DMS 273 treated with DMSO at 0.1 percent for 48 hours (cell line): ENCODE results near the gene STPG4.
A peak's percentile ranks its signal among the peaks of the same experiment; 100 is the strongest.

Source experiments
- DNase-seq: peaks from one replicate; lab custom pipeline; 2025; lab: John Stamatoyannopoulos, UW

Gene STPG4

DNA sequence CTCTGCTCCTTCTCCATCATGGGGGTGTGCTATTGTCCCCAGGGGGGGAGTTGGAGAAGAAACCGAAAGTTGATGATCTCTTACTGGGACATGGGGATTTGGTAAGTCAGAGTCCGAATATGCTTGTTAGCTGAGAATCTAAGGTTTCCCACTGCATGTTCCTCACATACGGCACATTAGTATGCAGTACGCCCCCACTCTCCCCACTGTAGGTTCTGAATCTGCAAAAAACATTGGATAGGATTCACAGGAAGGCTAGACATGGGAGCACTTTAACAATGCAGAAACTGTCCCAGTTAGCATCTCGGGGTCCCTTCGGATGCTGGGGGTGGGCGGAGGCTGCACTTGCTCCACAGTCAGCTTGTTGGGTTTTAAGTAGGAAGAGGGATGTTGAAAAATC is 102.3 kb downstream of the STPG4 start:
- no peak for DNase-seq

DNA sequence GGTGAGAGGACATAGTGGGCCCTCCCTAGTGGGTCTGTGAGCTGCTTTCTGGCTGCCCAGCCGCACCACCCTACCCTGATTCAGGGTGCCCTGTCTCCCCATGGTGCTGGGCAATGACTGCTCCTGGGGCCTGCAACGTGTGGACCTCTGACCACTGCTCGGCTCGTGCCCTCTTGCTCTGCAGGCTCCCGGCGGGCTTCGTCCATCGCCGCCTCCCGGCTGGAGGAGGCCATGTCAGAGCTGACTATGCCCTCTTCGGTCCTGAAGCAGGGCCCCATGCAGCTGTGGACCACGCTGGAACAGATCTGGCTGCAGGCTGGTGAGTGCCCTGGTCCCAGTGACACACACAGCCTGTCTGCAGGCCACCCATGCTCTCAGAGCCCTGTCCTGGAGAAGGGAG is 103.5 kb downstream of the STPG4 start:
- DNase-seq: no peak

DNA sequence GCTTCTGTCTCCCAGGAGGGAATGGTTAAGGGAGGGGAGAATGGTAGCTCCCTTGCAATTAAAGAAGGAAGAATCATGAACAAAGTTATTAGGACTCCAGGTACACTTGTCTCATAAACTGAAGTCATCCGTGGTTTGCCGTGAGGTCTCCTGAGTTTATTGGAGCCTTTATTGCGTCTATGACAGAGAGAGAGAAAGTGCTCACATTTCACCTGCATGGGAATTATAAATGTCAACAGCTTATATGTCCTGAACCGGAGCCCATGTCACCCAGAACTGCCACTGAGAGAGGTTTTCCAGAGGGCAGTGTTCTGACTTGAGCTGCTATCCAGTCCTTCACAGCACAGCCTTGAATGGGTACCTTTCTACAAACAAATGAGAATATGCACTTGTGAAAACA is 104.3 kb downstream of the STPG4 start:
- DNase-seq: no peak

DNA sequence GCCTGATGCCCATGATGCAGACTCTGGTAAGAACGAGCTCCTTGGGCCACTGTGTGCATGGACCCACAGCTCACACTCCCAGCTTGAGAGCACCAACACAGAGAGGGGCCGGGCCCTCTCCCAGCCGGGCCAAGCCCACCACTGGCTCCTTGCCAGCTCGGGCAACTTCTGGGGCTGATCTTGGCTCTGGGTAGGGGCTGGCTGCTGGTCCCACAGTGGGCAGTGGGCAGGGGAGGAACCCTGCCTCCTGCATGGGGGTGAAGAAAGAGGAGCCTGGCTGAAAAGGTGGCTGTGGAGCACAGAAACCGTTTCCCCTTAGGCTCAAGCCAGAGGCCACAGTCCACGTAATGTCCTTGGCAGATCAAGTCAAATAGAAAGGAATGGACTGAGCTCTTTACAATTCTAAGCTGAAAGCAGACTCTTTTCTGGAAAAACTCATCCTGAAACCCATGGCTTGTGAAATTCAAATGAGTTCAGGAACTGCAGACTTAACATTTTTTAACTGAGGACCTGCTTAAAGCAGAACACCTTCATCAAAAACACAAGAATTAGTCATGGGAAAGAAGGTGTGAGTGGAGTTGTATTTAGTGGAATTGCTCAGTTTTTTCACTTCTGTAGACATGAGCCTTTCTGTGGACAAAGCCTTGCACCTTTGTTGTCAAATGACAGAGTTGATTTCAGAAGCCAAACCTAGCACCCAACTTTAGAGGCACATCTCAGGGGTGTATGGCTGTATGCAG is 104.9 kb downstream of the STPG4 start:
- DNase-seq: no peak

DNA sequence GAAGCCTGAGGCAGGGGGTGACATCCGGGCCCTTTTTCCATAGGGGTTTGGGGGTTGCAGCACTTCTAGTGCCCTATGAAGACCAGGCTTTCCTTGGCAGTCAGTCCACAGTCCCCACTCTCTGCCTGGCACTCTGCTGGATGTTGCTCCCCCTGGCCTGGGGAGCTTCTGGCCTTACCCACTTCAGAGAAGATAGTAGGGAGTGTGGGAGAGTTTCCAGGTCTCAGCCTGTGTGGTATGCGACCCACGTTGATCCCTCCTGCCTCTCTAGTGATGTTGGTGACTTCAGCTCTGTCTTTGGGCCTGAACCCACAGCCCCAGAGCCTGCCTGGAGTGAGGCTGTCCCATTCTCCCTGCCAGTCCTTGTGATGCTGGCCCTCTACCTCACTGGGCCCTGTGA is 105.6 kb downstream of the STPG4 start:
- DNase-seq: no peak

DNA sequence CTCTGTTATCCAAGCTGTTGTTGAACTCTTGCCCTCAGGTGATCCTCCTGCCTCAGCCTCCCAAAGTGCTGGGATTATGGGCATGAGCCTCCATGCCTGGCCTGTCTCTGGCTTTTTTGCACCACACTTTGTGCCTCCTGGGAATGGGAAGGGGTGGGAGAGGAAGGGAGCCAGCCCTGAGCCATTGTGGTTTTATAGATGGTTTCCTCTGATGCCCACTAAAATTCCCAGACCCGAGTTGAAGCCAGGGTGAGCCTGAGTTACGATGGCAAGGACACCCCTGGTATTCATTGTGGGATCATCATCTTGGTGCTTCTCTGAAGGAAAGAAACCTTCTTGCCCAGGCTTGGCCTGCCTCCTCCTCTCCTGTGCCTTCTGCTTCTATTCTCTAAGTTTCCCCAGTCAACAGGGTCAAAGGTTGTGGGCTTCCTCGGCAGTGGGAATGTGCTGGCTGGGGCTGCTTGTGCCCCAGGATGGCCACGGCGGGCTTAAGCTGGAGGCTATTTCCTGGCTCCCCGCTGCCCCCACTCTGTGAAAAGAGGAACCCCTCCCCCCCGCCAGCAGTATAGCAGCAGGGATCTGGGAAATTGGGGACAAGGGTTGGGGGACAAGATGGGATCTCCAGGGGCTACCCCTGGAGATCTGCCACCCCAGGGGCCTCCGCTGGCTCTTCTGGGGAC is 106.2 kb downstream of the STPG4 start:
- no peak for DNase-seq

DNA sequence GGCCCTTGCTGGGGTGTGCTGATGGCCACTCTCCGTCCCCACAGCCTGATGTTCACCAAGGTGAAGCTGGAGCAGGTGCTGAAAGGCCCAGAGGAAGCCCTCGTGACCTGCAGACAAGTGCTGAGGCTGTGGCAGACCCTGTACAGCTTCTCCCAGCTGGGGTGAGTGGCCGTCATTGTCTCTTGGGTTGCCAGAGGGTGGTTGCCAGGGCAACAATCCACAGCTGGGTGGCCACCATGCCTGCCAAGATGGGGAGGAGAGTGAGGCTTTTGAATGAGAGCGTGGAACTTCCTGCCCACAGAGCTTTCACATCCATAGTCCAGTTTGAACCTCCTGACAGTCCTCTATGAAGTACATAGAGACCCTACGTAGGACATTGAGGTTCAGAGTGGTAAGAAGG is 108.8 kb downstream of the STPG4 start:
- DNase-seq: no peak

DNA sequence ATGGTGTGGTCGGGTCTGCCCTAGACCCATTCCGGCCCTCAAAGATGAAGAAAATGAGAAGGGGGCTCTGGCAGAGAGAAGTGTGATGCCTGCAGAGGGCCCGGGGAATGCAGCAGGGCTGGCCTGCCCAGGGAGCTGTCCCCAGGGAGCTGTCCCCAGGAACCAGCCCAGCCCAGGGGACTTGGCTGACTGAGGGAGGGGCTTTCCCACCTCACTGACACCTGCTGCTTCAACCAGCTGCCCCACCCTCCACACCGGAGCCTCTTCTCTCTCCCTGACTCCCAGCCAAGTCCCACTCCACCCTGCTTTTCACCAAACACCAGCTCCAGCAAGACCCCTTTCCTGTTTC is 111.2 kb downstream of the STPG4 start:
- no peak for DNase-seq

DNA sequence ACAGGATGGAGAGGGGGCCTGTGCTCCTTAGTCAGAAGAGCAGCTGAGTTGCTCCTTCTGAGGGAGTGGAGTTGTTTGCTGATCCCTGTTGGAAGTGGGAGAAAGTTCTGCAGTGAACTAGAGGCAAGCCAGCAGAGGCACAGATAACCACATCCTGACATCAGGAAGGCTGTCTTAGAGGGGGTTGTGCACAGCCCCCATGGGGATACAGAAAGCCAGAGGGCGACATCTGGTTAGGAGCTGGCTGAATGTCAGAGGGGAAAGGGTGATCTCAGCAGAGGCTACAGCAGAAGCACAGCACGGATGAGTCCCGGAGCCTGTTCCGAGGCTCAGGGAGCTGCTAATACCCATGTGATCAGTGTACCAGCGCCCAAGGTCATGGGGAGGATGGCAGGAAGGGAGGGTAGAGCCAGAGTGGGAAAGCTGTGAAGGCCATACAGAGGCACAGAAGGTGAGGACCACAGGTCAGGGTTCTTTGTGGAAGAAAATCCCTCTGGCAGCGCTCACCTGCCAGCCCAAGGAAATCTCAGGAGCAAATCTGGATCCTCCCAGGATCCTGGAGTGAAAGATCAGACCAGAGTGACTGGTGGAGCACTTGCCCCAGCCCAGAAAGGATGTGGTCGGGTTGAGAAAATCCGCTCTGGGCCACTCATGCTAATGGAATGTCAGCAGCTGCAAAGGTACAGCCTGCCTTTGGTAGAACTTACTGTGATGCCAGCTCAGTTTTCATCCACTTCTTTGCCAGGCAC is 111.8 kb downstream of the STPG4 start:
- peak; percentile 78 for DNase-seq

DNA sequence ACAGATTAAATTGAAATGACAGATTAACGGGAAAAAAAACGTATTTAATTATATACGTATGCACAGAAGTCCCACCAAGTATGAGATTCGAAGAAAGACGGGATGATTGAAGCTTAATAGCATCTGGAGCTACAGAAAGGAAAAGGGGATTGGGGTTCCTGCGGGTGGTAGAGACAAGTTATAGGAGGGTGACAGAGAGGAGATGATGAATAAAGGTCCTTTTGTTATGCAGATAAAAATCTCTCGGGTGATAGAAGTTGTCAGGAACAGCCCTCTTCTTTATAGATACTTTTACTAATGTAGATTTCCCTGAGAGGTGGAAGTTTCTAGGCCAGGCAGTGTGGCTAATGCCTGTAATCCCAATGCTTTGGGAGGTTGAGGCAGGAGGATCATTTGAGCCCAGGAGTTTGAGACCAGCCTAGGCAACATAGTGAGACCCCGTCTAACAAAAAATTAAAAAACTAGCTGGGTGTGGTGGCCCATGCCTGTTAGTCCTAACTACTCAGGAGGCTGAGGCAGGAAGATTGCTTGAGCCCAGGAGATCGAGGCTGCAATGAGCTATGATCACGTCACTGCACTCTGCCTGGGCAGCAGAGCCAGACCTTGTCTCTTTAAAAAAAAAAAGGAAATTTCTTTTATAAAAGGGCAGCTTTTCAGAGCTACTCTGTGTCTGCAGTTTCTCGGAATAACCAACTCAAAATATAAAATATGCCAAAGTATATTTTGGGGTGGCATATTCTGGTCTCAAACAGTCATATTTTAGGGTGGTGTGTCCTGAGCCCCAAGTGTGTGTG is 113.0 kb downstream of the STPG4 start:
- DNase-seq: no peak

DNA sequence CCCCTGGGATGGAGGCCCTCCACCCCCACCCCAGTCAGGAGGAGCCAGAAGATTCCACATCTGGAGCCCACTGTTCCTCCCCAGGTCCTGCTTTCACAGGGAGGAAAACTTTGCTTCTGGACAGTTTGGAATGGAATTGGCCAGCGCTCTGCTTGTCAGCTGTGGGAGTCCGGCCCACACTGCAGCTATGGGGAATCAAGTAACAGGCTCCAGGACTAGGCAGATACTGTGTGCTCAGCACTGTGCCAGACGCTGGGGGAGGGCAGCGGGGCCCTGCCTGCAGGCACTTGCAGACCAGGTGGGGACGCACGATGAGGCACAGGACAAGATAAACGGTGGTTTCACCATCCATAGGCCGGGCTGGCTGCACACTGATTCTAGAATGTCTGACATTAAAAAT is 114.0 kb downstream of the STPG4 start:
- no peak for DNase-seq

DNA sequence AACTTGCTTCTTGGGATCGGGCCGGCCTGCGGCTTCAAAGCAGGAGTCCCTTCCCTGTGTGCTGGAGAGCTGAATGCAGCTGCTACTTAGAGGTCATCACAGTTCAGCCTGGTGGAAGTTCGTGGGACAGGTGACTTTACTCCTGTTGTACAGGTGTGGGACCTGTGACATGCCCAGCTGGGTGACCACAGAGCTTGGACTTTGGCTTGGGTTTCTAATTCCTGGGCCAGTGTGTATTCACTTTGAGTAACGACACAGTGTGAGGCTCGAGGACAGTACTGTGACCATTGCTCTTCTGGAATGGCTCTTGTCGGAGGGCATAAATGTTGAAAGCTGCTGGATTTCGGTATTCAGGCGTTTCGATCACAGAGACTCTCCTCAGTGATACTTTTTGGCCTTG is 114.5 kb downstream of the STPG4 start:
- no peak for DNase-seq

DNA sequence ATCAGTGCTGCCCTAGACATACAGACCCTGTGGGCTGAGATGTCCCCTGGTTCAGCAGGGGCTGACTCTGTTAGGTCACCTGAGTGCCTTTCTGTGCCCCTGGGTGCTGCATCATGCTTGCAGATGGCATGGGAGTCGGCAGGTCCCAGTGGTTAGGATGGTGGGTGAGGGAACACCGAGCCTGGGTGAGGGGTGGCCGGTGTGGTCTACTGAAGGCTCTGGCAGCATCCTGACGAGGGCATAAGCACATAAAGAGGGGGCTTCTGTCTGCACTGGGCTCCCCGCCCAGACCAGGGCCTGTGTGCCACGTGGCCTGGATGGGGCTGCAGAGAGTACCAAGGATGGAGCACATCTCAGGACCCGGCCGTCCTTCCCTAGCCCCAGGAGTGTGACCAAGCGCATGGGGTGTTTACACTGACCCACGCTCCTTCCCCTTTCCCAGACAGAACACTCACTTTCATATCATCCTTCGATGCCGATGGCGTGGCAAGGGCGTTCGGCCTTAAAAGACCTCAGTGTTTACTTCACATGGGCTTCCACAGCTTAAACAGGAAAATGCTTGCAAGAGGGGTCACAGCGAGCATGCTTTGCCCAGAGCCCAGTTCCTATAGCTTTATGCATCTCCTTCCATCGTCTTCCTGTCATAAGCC is 115.1 kb downstream of the STPG4 start:
- no peak for DNase-seq

DNA sequence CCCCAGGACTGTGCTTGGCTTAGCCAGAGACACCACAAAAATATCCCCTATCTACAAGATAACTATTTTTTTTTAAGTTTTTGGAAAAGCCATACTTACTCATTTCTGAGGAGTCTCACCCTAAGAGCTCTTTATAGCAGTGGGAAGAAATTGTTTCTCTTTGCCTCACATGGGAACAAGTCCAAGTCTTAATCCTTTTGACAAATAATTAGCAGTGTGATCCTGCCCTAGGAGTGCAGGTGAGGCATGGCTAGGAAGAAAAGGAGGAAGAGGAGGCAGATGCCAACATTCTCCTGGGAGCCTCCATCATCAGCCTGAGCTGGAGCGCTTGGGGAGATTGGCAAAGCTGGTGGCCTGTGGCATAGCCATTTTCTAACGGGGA is 115.6 kb downstream of the STPG4 start:
- no peak for DNase-seq

DNA sequence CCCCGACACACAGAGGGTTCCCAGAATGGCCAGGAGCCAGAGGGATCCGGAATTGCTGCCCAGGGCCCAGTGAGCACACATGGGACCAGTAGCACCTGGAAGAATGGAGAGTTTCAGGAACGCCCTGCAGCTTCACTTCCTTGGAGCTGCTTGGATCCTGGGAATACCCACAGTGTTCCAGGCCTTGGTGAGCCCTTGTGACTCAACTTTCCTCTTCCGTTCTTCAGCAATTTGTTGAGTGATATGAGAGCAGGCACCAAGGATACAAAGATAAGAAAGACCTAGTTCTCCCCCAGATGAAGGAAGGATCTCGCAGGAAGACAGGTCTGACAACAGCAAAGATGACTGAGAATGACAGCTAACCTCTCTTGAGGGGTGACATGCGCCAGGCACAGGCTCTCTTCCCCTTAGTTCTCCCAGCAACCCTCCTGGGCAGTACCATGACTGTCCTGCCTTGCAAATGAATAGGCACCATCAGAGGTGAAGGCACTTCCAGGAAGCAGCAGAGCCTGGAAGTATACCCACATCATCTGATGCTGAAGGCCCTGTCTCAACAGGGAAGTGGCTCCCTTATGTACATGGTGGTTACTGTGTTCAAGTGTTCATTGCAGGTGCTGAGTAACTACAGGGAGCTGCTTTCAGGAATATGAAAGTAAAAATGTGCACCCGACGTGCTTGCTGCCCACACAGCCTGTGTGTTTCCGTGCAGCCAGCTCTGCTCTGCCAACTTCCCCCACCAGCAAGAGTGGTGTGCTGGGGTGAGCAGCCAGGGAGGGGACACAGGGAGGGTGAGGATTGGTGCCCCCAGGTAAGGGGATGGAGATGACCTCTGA is 116.2 kb downstream of the STPG4 start:
- DNase-seq: no peak

DNA sequence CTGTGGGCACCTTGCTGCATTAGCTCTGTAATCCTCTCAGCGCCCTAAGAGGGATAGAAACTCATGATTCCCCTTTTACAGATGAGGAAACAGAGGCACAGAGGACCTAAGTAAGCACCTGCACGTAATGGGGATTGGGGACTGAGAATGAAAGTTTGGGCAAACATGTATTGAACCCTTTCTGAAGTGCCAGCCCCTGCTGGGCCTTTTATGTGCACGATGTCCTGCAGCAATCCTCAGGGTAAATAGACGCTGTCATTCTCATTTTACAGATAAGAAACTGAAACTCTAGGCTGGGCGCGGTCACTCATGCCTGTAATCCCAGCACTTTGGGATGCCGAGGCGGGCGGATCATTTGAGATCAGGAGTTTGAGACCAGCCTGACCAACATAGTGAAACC is 117.4 kb downstream of the STPG4 start:
- DNase-seq: no peak
